GM18508 (cell line): Measurements from ENCODE around the gene NAA80.

ENCODE experiments used
- ATAC-seq: cut with Tn5 transposase; IDR thresholded peaks from one replicate; pipeline ENCODE4 v1.9.1; 2021; ENCODE audit warnings: moderate number of reproducible peaks; ENCODE audit not compliant: insufficient read depth, unreplicated experiment

Gene NAA80, protein sequence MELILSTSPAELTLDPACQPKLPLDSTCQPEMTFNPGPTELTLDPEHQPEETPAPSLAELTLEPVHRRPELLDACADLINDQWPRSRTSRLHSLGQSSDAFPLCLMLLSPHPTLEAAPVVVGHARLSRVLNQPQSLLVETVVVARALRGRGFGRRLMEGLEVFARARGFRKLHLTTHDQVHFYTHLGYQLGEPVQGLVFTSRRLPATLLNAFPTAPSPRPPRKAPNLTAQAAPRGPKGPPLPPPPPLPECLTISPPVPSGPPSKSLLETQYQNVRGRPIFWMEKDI

DNA sequence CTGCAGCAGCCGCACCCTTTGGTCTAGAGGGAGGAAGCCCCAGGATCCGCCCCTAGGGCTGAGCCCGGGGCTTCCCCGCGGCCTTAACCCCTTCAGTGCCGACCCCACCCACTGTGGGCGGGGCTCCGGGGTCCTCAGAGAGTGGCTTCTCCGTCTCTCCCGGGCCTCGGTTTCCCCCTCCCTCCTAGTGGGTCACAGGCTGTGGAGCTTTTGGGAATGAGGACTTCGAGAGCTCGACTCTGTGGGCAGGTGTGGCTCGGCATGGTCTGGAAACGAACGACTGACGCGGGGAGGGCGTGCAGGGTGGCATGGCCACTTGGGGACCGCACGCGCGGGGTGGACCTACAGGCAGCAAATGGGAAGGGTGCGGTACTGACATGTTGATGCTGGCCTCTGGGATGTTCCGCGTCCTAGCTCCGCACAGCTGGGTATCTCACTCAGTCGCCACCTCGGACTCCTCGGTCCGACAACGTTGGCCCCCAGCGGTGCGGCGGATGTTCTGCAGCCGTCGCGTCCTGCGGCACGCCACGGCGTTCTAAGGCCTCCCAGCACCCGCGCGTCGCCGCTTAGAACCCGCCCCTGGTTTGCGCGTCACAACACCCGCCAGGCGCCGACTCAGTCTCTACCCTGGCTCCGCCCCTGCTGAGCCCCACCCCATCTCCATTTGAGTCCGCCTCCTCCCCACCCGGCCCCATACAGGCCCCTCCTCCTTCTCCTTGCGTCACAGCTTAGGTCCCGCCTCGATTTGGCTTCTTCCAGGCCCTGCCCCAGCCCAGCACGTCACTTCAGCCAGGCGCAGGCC is at the start of gene NAA80, which contains the start of gene HYAL3:
TSS of gene NAA80 (minus strand) at position 570 of the 802 bp plus-strand sequence. CDS start 1,942 bp downstream, outside the sequence.
TSS of gene HYAL3 (minus strand) at position 570 of the 802 bp plus-strand sequence. CDS start 3,803 bp downstream, outside the sequence.
- peak; percentile 42 for ATAC-seq

DNA sequence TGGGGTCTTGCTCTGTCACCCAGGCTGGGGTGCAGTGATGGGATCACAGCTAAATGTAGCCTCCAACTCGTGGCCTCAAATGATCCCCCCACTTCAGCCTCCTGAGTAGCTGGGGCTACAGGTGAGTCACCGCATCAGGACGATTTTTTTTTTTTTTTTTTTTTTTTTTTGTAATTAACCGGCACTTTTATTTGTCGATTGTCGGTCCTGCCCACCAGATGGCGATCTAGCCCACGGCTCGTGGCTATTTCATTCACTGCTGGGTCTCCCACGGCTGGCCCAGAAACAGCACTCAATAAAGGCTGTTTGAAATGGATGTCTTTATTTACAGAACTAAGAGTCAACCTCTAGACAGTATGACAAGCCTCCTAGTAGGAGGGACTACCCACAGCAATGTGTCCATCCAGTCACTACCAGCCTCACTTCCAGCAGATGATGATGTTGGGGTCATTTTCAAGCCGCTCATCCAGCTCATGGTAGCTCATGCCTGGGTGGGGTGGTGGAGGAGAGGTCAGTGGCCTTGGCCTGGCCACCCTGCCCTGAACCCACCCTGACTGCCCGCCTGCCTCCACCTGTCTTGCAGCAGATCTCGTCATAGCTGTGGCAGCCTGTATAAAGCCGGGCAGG is 48.1 kb upstream of the NAA80 start:
- ATAC-seq, result no peak

DNA sequence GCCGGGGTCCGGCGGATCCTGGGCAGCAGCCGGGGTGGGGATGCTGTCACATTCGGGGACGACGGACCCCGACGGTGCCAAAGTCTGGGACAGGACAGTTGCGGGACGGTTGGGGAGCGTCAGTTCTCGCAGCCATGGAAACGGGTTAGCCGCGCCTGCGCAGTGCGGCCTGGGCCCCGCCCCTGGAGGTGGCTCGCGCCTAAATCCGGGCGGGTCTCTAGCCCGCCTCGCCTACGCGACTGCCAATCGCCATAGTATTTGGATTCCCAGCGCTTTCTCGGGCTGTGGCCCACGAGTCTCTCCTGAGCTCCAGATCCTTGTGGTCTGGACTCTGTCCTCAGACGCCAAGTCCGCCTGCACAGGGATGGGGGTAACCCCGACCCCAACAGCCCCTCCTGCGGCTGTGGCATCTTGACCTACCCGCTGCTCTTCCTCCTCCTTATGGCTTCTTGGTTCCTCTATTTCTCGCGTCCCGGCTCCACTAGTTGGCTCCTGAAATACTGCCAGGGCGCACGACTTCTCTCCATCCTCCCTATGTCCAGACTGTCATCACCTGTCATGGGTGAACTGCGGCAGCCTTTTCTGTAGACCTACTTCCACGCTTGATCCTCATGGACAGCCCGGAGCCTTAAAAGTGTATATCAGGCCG is 46.5 kb upstream of the NAA80 start, which contains the start of gene ZMYND10:
TSS of gene ZMYND10 (minus strand) at position 147 of the 649 bp plus-strand sequence. CDS start 153 bp downstream, outside the sequence.
- ATAC-seq, result no peak

DNA sequence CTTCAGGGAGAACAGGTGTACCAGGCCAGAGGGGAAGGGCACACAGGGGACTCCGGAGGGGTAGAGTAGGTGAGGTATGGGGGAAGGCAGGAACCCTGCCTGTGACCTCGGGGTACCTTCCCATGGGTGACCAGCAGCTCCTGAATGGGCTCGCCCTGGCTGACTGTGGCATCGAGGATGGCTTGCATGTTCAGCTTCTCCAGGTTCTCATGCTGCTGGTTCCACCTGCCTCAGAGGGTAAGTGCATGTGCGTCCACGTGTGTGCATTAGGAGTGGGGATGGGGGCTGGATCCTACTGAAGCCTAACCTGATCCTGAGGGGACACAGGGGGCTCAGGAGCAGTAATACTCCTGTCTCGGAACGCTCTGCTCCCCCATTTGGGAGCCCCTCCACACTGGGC is 45.8 kb upstream of the NAA80 start:
- ATAC-seq, result no peak

DNA sequence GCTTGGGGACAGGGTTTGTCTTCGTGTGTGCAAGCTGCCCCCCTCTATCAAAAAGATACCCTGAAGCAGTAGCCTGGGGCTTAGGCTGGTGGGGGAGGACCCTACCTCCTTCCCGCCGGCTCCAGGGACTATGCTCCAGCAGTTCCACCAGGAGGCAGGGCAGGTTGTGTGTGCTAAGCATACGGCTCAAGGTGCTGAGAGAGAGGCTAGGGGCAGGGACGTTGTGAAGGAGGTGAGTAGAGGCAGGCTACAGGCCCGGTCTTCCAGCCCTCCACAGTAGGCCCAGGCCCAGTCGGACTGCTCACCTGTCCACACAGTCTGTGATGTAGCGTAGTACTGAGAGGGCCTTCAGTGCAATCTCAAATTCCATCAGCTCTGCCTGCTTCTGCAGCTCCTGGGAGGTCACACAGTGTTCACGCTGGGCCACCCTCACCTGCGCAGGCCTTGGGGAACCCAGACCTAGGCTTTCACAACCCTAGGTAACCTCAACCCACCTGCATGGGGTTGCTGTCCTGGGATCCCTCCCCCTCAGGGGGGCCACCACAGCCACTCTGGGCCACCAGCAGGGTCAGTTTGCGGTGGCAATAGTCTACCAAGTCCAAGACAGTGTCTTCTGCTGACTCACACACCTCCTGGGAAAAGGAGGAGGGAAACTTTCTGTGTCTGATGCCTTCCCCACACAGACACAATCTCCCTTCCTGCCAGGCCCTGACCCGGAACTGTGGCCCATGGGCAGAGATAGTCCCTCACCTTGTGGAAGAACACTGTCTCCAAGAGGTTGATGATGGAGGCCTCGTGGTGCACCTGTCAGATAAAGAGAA is 43.8 kb upstream of the NAA80 start:
- ATAC-seq, result no peak

DNA sequence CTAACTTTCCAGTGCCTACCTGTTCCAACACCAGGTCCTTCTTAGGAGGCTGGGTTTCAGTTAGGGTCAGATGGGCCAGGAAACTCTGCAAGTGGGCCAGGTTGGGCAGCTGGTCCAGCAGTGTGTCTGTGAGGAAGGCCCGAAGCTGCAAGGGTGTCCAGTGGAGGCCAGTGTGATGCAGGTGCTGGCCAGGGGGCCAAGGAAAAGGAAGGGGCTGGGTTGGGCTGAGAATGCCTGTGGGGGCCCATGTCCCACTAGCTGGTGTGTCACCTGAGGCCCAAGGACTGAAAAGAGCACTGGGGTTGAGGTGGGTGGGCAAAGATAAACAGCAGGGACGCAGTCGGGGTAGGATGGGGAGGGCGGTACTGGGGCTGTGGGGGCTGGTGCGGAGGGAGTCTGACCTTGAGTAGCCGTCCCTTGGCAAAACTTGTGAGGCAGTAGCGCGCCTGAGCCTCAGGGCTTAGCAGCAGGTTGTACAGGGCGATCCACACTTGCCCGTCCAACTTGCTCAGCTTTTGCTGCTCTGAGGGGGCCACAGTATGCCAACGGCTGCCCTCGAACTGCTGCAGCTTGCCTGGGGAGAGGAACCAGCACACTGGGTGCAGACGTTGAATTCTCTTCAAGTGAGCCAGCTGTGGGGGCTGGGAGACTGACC is 42.9 kb upstream of the NAA80 start:
- no peak for ATAC-seq

DNA sequence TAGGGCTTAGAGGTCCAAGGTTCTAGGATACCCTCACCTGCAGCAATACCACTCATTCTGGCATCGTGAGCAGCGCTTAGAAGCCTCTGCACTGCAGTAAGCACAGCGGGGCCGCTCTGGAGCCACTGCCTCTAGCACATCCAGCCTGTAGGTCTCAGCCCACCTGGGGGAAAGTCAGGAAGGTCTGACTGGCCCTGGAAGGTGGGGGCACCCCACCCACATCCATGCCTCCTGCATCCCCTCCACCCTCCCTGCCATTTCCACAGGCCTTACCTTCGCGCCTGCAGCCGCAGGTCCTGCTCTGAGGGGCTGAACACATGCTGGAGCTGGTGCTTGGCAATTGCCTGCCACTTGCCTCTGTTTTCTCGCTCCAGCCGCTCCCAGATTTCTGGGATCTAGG is 42.3 kb upstream of the NAA80 start:
- ATAC-seq, result no peak

DNA sequence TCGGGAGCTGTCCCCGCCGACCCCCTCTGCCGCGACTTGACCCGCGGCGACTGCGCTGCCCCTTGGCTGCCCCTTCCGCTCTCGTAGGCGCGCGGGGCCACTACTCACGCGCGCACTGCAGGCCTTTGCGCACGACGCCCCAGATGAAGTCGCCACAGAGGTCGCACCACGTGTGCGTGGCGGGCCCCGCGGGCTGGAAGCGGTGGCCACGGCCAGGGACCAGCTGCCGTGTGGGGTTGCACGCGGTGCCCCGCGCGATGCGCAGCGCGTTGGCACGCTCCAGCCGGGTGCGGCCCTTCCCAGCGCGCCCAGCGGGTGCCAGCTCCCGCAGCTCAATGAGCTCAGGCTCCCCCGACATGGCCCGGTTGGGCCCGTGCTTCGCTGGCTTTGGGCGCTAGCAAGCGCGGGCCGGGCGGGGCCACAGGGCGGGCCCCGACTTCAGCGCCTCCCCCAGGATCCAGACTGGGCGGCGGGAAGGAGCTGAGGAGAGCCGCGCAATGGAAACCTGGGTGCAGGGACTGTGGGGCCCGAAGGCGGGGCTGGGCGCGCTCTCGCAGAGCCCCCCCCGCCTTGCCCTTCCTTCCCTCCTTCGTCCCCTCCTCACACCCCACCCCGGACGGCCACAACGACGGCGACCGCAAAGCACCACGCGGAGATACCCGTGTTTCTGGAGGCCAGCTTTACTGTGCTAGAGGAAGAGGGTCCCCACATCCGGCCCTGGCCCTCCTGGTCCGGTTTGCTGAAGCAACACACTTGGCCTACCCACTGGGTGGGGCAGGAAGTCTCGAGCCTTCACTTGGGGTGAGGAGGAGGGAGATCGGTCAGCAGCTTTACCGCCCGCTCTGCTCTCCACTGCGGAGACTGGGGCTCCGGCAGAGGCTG is 41.5 kb upstream of the NAA80 start, which contains the start of gene RASSF1:
TSS of gene RASSF1 (minus strand) at position 389 of the 882 bp plus-strand sequence. CDS start at position 358, 31 bp downstream.
- no peak for ATAC-seq

DNA sequence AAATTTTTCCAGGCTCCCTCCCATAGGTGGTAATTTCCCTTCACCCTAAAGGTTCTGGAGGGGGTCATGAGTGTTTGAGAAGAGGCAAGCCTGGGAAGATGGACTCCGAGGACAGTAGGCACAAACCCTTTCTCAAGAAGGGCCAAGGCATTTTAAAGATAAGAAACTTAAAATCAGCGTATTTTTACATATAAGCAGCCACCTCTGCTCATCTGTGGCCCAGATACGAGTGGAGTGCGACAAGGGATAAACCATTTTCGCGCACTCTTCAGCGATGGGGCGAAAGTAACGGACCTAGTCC is 40.9 kb upstream of the NAA80 start:
- no peak for ATAC-seq

DNA sequence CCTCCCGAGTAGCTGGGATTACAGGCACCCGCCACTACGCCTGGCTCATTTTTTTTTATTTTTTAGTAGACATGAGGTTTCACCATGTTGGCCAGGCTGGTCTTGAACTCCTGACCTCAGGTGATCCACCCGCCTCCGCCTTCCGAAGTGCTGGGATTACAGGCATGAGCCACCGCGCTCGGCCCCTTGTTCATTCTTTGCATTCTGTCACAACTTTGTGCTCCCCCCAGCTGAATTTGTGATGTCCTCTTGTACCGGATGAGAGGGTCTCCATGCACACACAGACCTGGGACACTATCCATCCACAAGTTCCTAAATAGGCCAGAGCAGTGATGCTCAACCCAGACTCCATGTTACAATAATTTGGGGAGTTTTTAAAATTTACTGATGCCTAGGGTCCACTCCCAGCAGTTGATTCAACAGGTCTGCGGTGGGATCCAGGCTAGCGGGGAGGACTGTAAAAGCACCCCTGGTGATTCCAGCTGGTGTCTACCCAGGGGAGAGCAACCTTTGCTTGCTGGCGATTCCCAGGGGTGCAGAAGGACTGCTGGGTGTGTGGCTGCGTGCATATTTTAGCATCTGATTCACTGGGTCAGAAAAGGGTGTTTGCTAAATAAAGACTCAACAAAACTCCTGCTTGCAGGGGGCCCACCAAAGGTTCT is 40.4 kb upstream of the NAA80 start:
- ATAC-seq, result no peak

DNA sequence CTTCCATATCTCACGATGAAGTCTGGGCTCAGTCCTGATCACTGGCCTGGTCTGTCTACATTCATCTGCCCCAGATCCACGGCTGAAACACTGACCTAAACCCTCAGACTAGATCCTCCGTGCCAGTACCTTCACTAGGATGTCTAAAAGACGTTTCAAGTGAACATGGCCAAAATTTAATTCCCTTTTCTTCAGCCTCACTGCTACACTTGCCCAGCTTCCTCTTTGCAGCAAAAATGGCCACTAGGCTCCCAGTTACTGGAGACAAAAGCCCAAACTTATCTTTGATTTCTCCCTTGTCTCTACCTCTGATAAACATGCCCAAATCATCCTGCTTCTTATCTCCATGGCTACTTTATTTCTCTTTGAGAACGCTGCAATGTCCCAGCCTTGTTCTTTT is 39.8 kb upstream of the NAA80 start:
- ATAC-seq, result no peak

DNA sequence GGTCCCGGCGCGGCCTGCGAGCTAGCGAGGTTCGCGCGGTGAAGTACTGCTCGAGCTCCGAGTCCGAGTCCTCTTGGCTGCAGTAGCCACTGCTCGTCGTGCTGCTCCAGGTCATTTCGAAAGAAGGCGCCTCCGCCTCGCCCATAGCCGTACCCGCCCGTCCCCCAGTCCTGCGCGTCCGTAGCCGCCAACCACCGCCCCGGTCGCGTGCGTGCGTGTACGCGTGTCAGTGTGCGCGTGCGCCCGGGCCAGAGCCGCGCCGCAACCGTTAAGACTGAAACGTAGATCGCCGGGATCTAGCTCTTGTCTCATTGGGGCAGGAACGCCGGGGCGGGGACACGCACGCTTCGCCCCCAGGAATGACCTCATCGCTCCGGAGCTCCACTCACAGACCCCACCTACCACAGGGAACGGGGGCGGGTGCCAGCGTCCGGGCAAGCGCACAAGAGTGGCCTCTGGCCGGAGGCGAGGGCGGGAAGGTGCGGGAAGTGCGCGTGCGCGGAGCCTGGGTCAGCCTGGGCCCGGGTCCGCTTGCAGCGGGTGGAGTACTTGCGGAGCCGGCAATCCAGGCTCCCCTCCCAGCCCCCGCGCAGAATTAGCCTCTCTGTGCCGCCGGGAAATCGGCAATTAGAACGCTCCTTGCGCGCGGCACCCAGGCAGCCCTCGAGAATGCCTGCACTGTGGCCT is 38.1 kb upstream of the NAA80 start:
- ATAC-seq, result peak; percentile 48

DNA sequence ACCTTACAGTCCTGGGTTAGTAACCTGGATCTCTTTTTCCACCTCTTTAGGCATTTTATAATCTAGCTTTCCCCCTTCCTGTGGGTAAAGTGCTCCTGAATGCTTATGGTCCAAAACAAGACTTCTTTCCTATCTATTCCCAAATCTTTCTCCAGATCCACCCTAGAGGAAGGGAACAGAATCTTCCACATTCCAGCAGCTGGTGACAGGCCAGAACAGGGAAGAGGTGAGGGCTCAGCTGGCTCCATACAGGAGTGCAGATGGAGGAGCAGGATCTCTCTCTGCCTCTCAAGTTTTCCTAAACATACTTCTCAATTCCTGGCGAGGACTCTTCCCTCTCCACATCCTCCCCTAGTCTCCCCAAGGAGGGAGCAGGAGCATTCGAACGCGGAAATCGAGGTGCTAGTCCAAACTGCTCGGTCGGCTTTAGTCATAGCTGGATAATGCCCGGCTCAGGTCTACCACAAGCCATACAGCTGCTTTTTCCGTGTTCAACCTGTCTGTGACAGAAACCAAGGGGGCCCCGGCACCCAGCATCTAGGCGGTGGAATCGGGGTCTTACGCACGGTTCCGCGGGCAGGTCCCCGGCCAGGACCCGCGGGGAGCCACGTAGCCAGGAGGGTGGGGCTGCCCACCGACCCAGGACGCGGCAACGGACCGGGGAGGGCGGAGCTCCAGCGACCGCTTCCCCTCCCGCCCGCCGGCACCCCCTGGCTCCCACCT is 37.4 kb upstream of the NAA80 start:
- peak; percentile 8 for ATAC-seq

DNA sequence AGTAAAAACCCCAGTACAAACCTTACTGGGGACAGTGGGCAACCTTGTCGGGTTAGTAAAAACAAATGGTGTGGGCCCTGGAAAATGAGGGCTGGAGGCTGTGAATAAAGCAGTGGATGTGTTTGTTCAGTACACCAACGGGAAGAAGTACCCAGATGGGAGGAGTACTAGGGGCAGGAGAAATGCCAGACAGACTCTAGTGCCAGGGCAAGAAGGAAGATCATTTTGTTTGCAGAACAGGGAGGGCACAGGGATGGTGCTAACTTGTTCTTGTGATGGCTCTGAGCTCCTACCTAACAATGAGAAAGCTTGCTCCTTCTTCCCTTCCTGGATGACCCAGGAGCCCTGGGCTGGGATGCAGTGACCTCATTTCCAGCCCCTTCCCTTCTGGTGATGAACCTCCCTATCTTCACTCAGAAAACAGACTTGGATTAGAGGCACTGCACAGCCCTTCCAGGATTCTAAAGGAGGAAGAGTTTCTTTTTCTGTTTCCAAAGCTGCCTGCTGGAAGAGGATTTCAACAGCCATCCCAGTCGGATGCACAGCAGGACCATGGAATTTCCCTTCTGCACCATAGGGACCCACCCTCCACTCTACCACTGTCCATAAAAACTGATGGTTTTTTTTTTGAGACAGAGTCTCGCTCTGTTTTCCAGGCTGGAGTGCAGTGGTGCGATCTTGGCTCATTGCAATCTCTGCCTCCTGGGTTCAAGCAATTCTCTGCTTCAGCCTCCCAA is 35.3 kb upstream of the NAA80 start:
- no peak for ATAC-seq

DNA sequence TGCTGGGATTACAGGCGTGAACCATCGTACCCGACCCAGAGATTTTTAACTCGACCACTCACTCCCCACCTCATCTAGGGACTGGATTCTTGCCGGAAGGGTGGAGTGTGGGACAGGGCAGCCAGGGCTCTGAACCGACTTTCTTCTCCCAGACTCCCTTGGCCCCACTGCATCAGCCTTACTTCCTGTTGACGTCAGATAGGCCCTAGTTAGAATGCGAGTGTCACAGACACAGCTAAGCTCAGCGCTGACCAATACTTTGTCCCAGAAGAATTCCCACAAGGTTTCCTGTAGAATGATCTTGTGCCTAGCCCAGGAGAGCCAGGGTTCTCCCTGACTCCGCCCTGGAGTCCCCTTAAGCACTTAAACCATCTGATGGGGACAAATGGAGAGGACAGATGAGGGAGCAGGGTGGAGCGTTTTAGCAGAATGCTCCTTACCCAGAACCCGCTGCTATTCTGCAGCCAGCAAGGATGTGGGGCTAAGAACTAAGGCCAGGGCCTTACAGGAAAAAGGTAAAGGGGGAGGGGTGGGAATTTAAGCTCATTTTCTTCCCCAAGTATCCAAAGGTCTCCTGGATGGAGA is 34.6 kb upstream of the NAA80 start:
- no peak for ATAC-seq
